Measurements from ENCODE around the gene PBX4. TPM values are rescaled to one million over a fixed set of nuclear protein-coding genes. Genes with fewer than 3 reads are reported as not detected.

Gene PBX4
- total and polyA plus RNA-seq, 4 donors: 2.2 to 8.3 (median 6.8) TPM

DNA sequence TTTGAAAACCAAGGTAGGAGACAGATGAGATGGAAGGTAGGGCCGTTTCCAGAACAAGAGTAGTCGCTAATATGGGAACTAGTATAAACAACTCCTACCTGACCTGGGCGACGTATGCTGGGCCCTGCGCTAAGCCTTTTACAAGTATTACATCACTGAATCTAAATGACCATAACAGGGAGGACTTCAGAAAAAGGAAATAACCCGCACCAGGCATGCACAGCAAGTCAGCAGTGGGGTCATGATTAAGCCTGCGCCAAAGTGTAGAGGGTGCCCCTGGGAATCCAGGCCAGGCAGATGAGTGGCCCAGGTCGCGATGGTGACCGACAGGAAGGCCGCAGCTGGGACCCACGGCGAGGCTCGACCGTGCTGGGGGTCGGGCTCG is 44.4 kb upstream of the PBX4 start:
- H3K4me3 ChIP-seq: peak overlapping the region; percentile 100
- peaks cover 0 to 13% (median 10%) of the 10 kb centered on the region in 5 donors for H3K4me1 ChIP-seq (ENCODE audit: control insufficient read depth in 5 of 5, insufficient read depth in 5 of 5, low read length in 5 of 5)
- TF ChIP-seq, protein P1, sequence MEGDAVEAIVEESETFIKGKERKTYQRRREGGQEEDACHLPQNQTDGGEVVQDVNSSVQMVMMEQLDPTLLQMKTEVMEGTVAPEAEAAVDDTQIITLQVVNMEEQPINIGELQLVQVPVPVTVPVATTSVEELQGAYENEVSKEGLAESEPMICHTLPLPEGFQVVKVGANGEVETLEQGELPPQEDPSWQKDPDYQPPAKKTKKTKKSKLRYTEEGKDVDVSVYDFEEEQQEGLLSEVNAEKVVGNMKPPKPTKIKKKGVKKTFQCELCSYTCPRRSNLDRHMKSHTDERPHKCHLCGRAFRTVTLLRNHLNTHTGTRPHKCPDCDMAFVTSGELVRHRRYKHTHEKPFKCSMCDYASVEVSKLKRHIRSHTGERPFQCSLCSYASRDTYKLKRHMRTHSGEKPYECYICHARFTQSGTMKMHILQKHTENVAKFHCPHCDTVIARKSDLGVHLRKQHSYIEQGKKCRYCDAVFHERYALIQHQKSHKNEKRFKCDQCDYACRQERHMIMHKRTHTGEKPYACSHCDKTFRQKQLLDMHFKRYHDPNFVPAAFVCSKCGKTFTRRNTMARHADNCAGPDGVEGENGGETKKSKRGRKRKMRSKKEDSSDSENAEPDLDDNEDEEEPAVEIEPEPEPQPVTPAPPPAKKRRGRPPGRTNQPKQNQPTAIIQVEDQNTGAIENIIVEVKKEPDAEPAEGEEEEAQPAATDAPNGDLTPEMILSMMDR (IDR thresholded peaks at IDR 0.05; ENCODE audit: control extremely low read depth, extremely low read depth): no peak
- 7 to 8% methylated on average over 17 of the region's 17 CpGs for WGBS, 2 donors
- peak overlapping the region; percentile 50 to 75 for H3K9ac ChIP-seq (ENCODE audit: insufficient read depth in 1 of 2, low read length in 2 of 2)
- DNase-seq (peak in 1 of 3 donors; percentile 10), ATAC-seq (ENCODE audit: insufficient read depth, low FRiP score) (no peak)
- H3K36me3 ChIP-seq (ENCODE audit: control insufficient read depth in 4 of 4, insufficient read depth in 4 of 4, low read length in 4 of 4): peaks cover 11 to 24% (median 20%) of the 10 kb centered on the region in 4 donors
- H3K9me3 ChIP-seq (ENCODE audit: control insufficient read depth in 4 of 4, insufficient read depth in 3 of 4, low read length in 3 of 4): no peaks in the 10 kb centered on the region
- peak overlapping the region; percentile 86 to 99 for H3K27ac ChIP-seq (ENCODE audit: low read depth in 1 of 2, low read length in 1 of 2)
- H3K27me3 ChIP-seq (ENCODE audit: control insufficient read depth in 3 of 3, insufficient read depth in 3 of 3, low read length in 2 of 3): no peaks in the 10 kb centered on the region

DNA sequence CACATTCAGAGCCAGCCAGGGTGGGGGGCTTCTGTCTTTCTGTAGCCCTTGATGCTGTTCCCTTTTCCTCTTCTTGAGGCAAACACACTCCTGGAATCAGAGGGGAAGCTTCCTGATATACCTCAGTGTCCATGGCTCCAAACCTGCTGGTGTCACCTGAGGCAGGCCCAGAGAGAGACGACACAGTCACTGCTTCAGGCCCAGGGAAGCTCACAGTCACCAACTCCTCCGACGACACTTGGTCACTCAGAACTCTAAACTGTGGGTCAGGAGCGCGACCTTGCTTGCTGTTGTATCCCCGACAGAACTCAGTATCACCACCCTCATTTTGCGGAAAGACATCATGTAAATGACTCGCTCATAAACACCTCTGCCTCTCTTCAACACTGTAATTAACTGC is 43.9 kb upstream of the PBX4 start:
- peaks cover 0 to 13% (median 10%) of the 10 kb centered on the region in 5 donors for H3K4me1 ChIP-seq (ENCODE audit: control insufficient read depth in 5 of 5, insufficient read depth in 5 of 5, low read length in 5 of 5)
- H3K9me3 ChIP-seq (ENCODE audit: control insufficient read depth in 4 of 4, insufficient read depth in 3 of 4, low read length in 3 of 4): no peaks in the 10 kb centered on the region
- WGBS, 2 donors: 79 to 85% methylated on average over 8 of the region's 8 CpGs
- H3K27me3 ChIP-seq (ENCODE audit: control insufficient read depth in 3 of 3, insufficient read depth in 3 of 3, low read length in 2 of 3): no peaks in the 10 kb centered on the region
- H3K4me3 ChIP-seq: no peak overlapping the region
- peaks cover 11 to 27% (median 20%) of the 10 kb centered on the region in 4 donors for H3K36me3 ChIP-seq (ENCODE audit: control insufficient read depth in 4 of 4, insufficient read depth in 4 of 4, low read length in 4 of 4)
- DNase-seq (no peak), ATAC-seq (ENCODE audit: insufficient read depth, low FRiP score) (no peak)
- H3K9ac ChIP-seq (ENCODE audit: insufficient read depth in 1 of 2, low read length in 2 of 2): peak overlapping the region; percentile 50 to 75
- peak overlapping the region in 1 of 2 donors; percentile 12 for H3K27ac ChIP-seq (ENCODE audit: low read depth in 1 of 2, low read length in 1 of 2)
- TF ChIP-seq, protein P1 (IDR thresholded peaks at IDR 0.05; ENCODE audit: control extremely low read depth, extremely low read depth): no peak

DNA sequence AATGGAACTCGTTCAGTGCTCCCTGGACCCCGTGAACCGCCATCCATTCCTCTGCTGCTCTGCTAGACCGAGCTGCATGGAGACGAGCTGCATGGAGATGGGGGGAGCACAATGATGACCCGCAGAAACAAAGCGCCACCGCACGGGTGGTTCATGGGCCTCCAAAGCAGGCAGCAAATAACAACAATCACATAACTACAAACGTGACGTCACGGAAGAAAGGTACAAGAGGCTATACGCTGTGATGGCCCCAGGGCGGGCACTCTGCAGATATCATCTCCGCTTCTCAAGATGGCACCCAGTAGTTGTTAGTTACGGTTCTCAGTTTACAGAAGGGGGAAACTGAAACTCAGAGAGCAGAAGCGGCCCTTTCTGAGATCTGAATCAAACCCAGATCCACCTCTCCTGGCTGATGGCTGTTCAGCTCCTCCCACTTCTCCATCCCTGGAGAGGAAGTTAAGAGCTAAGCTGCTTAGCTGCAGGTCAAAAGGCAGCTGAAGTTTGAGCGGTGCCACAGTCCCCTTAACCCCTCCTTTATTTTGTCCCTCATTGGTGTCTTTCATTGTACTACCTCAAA is 43.3 kb upstream of the PBX4 start:
- no peak for DNase-seq
- TF ChIP-seq, protein P1 (IDR thresholded peaks at IDR 0.05; ENCODE audit: control extremely low read depth, extremely low read depth): no peak
- Histone ChIP-seq H3K27ac (ENCODE audit: low read depth in 1 of 2, low read length in 1 of 2) (no peak overlapping the region), H3K27me3 (ENCODE audit: control insufficient read depth in 3 of 3, insufficient read depth in 3 of 3, low read length in 2 of 3) (no peaks in the 10 kb centered on the region), H3K4me3 (no peak overlapping the region), H3K9me3 (ENCODE audit: control insufficient read depth in 4 of 4, insufficient read depth in 3 of 4, low read length in 3 of 4) (no peaks in the 10 kb centered on the region), H3K9ac (ENCODE audit: insufficient read depth in 1 of 2, low read length in 2 of 2) (no peak overlapping the region), H3K4me1 (ENCODE audit: control insufficient read depth in 5 of 5, insufficient read depth in 5 of 5, low read length in 5 of 5) (peaks cover 0 to 13% (median 10%) of the 10 kb centered on the region in 5 donors), H3K36me3 (ENCODE audit: control insufficient read depth in 4 of 4, insufficient read depth in 4 of 4, low read length in 4 of 4) (peaks cover 11 to 32% (median 22%) of the 10 kb centered on the region in 4 donors)
- 74 to 79% methylated on average over 18 of the region's 18 CpGs for WGBS, 2 donors
- ATAC-seq (ENCODE audit: insufficient read depth, low FRiP score): no peak

Measured in lung (tissue), 12 donors.